Measurements from ENCODE around the gene BRD8. TPM values are rescaled to one million over a fixed set of nuclear protein-coding genes. Genes with fewer than 3 reads are reported as not detected.

BRD8 gene
- total and polyA plus RNA-seq, 2 experiments from 2014 or later: 45.8 to 117 TPM

- Histone ChIP-seq H3K27ac (ENCODE audit: low read depth) (no peak overlapping the region), H3K27me3 (ENCODE audit: insufficient read depth) (no peaks in the 10 kb centered on the region), H2AFZ (no peak overlapping the region), H3K79me2 (replicated peaks; ENCODE audit: insufficient read depth) (no peaks in the 10 kb centered on the region), H3K4me2 (no peak overlapping the region), H3K9me2 (ENCODE audit: insufficient read depth) (no peaks in the 10 kb centered on the region), H3K4me3 (no peak overlapping the region), H3F3A (replicated peaks; ENCODE audit: low read depth) (no peaks in the 10 kb centered on the region), H4K20me1 (replicated peaks; ENCODE audit: insufficient read depth) (0 out of 2 replicates have a peak, but pooled peaks cover 1% of the 10 kb centered on the region), H3K36me3 (ENCODE audit: insufficient read depth) (no peaks in the 10 kb centered on the region; the same call in 1 of the 2 replicates), H3K4me1 (ENCODE audit: insufficient read depth) (peaks cover 7% of the 10 kb centered on the region)
- Mint-ChIP-seq H3K27me3 (ENCODE audit: insufficient read depth, low read depth, poor library complexity) (peaks cover 2% of the 10 kb centered on the region), H3K9me3 (no peaks in the 10 kb centered on the region), H3K36me3 (ENCODE audit: low read depth) (no peaks in the 10 kb centered on the region), H3K27ac (no peak overlapping the region), H3K4me1 (peaks cover 9% of the 10 kb centered on the region), H3K4me3 (no peak overlapping the region)
- DNase-seq (ENCODE audit: low spot score): no peak
- TF ChIP-seq REST (IDR thresholded peaks at IDR 0.05; ENCODE audit: unreplicated experiment): no peak
- TF ChIP-seq JUNB (IDR thresholded peaks at IDR 0.05; ENCODE audit: unreplicated experiment): no peak
- TF ChIP-seq EZH2phosphoT487 (IDR thresholded peaks at IDR 0.05; ENCODE audit: unreplicated experiment): no peak
- TF ChIP-seq CTCF (conservative IDR thresholded peaks at IDR 0.05; ENCODE audit: low read depth in 2 of 2): no peak
- no peak for TF ChIP-seq ETS1 (IDR thresholded peaks at IDR 0.05)
- TF ChIP-seq STAT1 (IDR thresholded peaks at IDR 0.05; ENCODE audit: unreplicated experiment): no peak
- TF ChIP-seq ZNF331 (CRISPR knock-in tag; IDR thresholded peaks at IDR 0.05; ENCODE audit: low read depth): no peak
- no peak for TF ChIP-seq CREB1 (CRISPR knock-in tag; IDR thresholded peaks at IDR 0.05; ENCODE audit: low read depth)
- no peak for TF ChIP-seq ZNF462 (CRISPR knock-in tag; IDR thresholded peaks at IDR 0.05)
- TF ChIP-seq POLR2AphosphoS5 (IDR thresholded peaks at IDR 0.05; ENCODE audit: low read depth): no peak
- ATAC-seq: no peak
Observed at GRCh38 chr5:138115254-138115653, 63.2 kb downstream of the BRD8 start.
